ENCODE measurements around the gene EXOC4. TPM values are rescaled to one million over a fixed set of nuclear protein-coding genes. Genes with fewer than 3 reads are reported as not detected.

Gene EXOC4
- total RNA-seq, 3 donors from 2014 or later, result 23.9 to 30.4 (median 26.0) TPM

GRCh38 chr7:133419041-133419440, 166.2 kb downstream of the EXOC4 start:
- H3K36me3 Mint-ChIP-seq (ENCODE audit: insufficient read depth), result peaks cover 17% of the 10 kb centered on the region
- ATAC-seq (no peak), DNase-seq (no peak)
- H3K4me3 Mint-ChIP-seq, result no peak overlapping the region
- no peaks in the 10 kb centered on the region for H3K27me3 Mint-ChIP-seq (ENCODE audit: low read depth)
- peaks cover 7% of the 10 kb centered on the region for H3K9me3 Mint-ChIP-seq
- H3K4me1 Mint-ChIP-seq (ENCODE audit: low read depth), result peaks cover 2% of the 10 kb centered on the region

GRCh38 chr7:133423618-133424017, 170.7 kb downstream of the EXOC4 start:
- no peak for ATAC-seq
- no peak for DNase-seq
- Mint-ChIP-seq H3K36me3 (ENCODE audit: insufficient read depth) (peaks cover 26% of the 10 kb centered on the region), H3K27me3 (ENCODE audit: low read depth) (no peaks in the 10 kb centered on the region), H3K4me1 (ENCODE audit: low read depth) (peaks cover 17% of the 10 kb centered on the region), H3K4me3 (no peak overlapping the region), H3K9me3 (peaks cover 11% of the 10 kb centered on the region)

- Mint-ChIP-seq H3K4me1 (ENCODE audit: low read depth) (peaks cover 21% of the 10 kb centered on the region), H3K9me3 (peaks cover 4% of the 10 kb centered on the region), H3K36me3 (ENCODE audit: insufficient read depth) (peaks cover 20% of the 10 kb centered on the region), H3K27me3 (ENCODE audit: low read depth) (no peaks in the 10 kb centered on the region), H3K4me3 (no peak overlapping the region)
- DNase-seq (no peak), ATAC-seq (no peak)
Measured at GRCh38 chr7:133428326-133428725, 175.4 kb downstream of the EXOC4 start.

GRCh38 chr7:133428876-133429275, 176.0 kb downstream of the EXOC4 start:
- no peak for DNase-seq
- H3K4me1 Mint-ChIP-seq (ENCODE audit: low read depth), result peaks cover 21% of the 10 kb centered on the region

GRCh38 chr7:133429371-133429770, 176.5 kb downstream of the EXOC4 start:
- no peaks in the 10 kb centered on the region for H3K27me3 Mint-ChIP-seq (ENCODE audit: low read depth)
- no peak for ATAC-seq
- H3K9me3 Mint-ChIP-seq, result peaks cover under 1% of the 10 kb centered on the region
- H3K4me1 Mint-ChIP-seq (ENCODE audit: low read depth), result peaks cover 25% of the 10 kb centered on the region
- H3K36me3 Mint-ChIP-seq (ENCODE audit: insufficient read depth), result peaks cover 16% of the 10 kb centered on the region
- H3K4me3 Mint-ChIP-seq, result no peak overlapping the region
- DNase-seq, result no peak

More at GRCh38 chr7:133428876-133429275, 176.0 kb downstream of the EXOC4 start:
- ATAC-seq, result no peak
- Mint-ChIP-seq H3K4me3 (no peak overlapping the region), H3K27me3 (ENCODE audit: low read depth) (no peaks in the 10 kb centered on the region), H3K36me3 (ENCODE audit: insufficient read depth) (peaks cover 20% of the 10 kb centered on the region), H3K9me3 (peaks cover 4% of the 10 kb centered on the region)

- no peak for ATAC-seq
- Mint-ChIP-seq H3K4me1 (ENCODE audit: low read depth) (peaks cover 15% of the 10 kb centered on the region), H3K4me3 (no peak overlapping the region), H3K36me3 (ENCODE audit: insufficient read depth) (peaks cover 3% of the 10 kb centered on the region), H3K9me3 (no peaks in the 10 kb centered on the region), H3K27me3 (ENCODE audit: low read depth) (no peaks in the 10 kb centered on the region)
- DNase-seq, result no peak
Measured at GRCh38 chr7:133431134-133431724, 178.4 kb downstream of the EXOC4 start.

GRCh38 chr7:133433165-133433812, 180.4 kb downstream of the EXOC4 start:
- ATAC-seq (no peak), DNase-seq (no peak)
- no peaks in the 10 kb centered on the region for H3K9me3 Mint-ChIP-seq
- H3K27me3 Mint-ChIP-seq (ENCODE audit: low read depth), result no peaks in the 10 kb centered on the region
- H3K4me3 Mint-ChIP-seq, result no peak overlapping the region
- peaks cover 8% of the 10 kb centered on the region for H3K36me3 Mint-ChIP-seq (ENCODE audit: insufficient read depth)
- H3K4me1 Mint-ChIP-seq (ENCODE audit: low read depth), result peaks cover 10% of the 10 kb centered on the region

GRCh38 chr7:133434246-133434865, 181.5 kb downstream of the EXOC4 start:
- Mint-ChIP-seq H3K36me3 (ENCODE audit: insufficient read depth) (peaks cover 8% of the 10 kb centered on the region), H3K4me3 (no peak overlapping the region), H3K9me3 (no peaks in the 10 kb centered on the region), H3K27me3 (ENCODE audit: low read depth) (no peaks in the 10 kb centered on the region), H3K4me1 (ENCODE audit: low read depth) (peaks cover 10% of the 10 kb centered on the region)
- DNase-seq, result no peak
- ATAC-seq, result no peak

- Mint-ChIP-seq H3K9me3 (no peaks in the 10 kb centered on the region), H3K27me3 (ENCODE audit: low read depth) (no peaks in the 10 kb centered on the region), H3K36me3 (ENCODE audit: insufficient read depth) (peaks cover 13% of the 10 kb centered on the region), H3K4me1 (ENCODE audit: low read depth) (peaks cover 7% of the 10 kb centered on the region), H3K4me3 (no peak overlapping the region)
- ATAC-seq (no peak), DNase-seq (no peak)
Measured at GRCh38 chr7:133436014-133436428, 183.1 kb downstream of the EXOC4 start.

- Mint-ChIP-seq H3K9me3 (no peaks in the 10 kb centered on the region), H3K27me3 (ENCODE audit: low read depth) (no peaks in the 10 kb centered on the region), H3K4me3 (no peak overlapping the region), H3K36me3 (ENCODE audit: insufficient read depth) (peaks cover 15% of the 10 kb centered on the region), H3K4me1 (ENCODE audit: low read depth) (peaks cover 5% of the 10 kb centered on the region)
- no peak for ATAC-seq
- DNase-seq, result no peak
Measured at GRCh38 chr7:133437544-133437943, 184.7 kb downstream of the EXOC4 start.

GRCh38 chr7:133442818-133443217, 189.9 kb downstream of the EXOC4 start:
- H3K4me1 Mint-ChIP-seq (ENCODE audit: low read depth), result no peaks in the 10 kb centered on the region
- ATAC-seq (no peak), DNase-seq (no peak)
- no peaks in the 10 kb centered on the region for H3K27me3 Mint-ChIP-seq (ENCODE audit: low read depth)
- peaks cover 15% of the 10 kb centered on the region for H3K36me3 Mint-ChIP-seq (ENCODE audit: insufficient read depth)
- no peak overlapping the region for H3K4me3 Mint-ChIP-seq
- no peaks in the 10 kb centered on the region for H3K9me3 Mint-ChIP-seq

GRCh38 chr7:133445617-133446016, 192.7 kb downstream of the EXOC4 start:
- no peak for ATAC-seq
- H3K36me3 Mint-ChIP-seq (ENCODE audit: insufficient read depth), result peaks cover 8% of the 10 kb centered on the region
- no peaks in the 10 kb centered on the region for H3K9me3 Mint-ChIP-seq

GRCh38 chr7:133448012-133448411, 195.1 kb downstream of the EXOC4 start:
- no peak for DNase-seq
- Mint-ChIP-seq H3K4me3 (no peak overlapping the region), H3K9me3 (no peaks in the 10 kb centered on the region), H3K36me3 (ENCODE audit: insufficient read depth) (peaks cover 2% of the 10 kb centered on the region), H3K27me3 (ENCODE audit: low read depth) (no peaks in the 10 kb centered on the region), H3K4me1 (ENCODE audit: low read depth) (peaks cover 5% of the 10 kb centered on the region)
- no peak for ATAC-seq

More at GRCh38 chr7:133445617-133446016, 192.7 kb downstream of the EXOC4 start:
- no peak for DNase-seq
- Mint-ChIP-seq H3K27me3 (ENCODE audit: low read depth) (no peaks in the 10 kb centered on the region), H3K4me3 (no peak overlapping the region), H3K4me1 (ENCODE audit: low read depth) (no peaks in the 10 kb centered on the region)

- Mint-ChIP-seq H3K4me1 (ENCODE audit: low read depth) (peaks cover 5% of the 10 kb centered on the region), H3K4me3 (no peak overlapping the region), H3K27me3 (ENCODE audit: low read depth) (no peaks in the 10 kb centered on the region), H3K36me3 (ENCODE audit: insufficient read depth) (peaks cover 5% of the 10 kb centered on the region), H3K9me3 (no peaks in the 10 kb centered on the region)
- DNase-seq (no peak), ATAC-seq (no peak)
Measured at GRCh38 chr7:133452577-133452976, 199.7 kb downstream of the EXOC4 start.

- ATAC-seq, result no peak
- H3K27me3 Mint-ChIP-seq (ENCODE audit: low read depth), result no peaks in the 10 kb centered on the region
- peaks cover 9% of the 10 kb centered on the region for H3K9me3 Mint-ChIP-seq
- H3K4me1 Mint-ChIP-seq (ENCODE audit: low read depth), result no peaks in the 10 kb centered on the region
- no peak overlapping the region for H3K4me3 Mint-ChIP-seq
- no peak for DNase-seq
- peaks cover 11% of the 10 kb centered on the region for H3K36me3 Mint-ChIP-seq (ENCODE audit: insufficient read depth)
Measured at GRCh38 chr7:133458688-133459087, 205.8 kb downstream of the EXOC4 start.

All from activated T-cell treated with anti-CD3 and anti-CD28 coated beads, Interleukin-2, amount 50 U/mL, for 4 hours (primary cell).